NB4 (cell line): ENCODE data around the gene POLDIP2.

ENCODE experiments used
- POLR2A ChIP-seq: IDR thresholded peaks from 2 replicates; pipeline ENCODE4 v1.6.1; 2011; ENCODE audit warnings: mild to moderate bottlenecking; ENCODE audit not compliant: insufficient read length; ENCODE audit errors: extremely low read depth
- TF ChIP-seq, protein P1 (sequence below): IDR thresholded peaks from one replicate; pipeline ENCODE4 v1.5.1; 2012; ENCODE audit warnings: low read depth, low read length

DNA sequence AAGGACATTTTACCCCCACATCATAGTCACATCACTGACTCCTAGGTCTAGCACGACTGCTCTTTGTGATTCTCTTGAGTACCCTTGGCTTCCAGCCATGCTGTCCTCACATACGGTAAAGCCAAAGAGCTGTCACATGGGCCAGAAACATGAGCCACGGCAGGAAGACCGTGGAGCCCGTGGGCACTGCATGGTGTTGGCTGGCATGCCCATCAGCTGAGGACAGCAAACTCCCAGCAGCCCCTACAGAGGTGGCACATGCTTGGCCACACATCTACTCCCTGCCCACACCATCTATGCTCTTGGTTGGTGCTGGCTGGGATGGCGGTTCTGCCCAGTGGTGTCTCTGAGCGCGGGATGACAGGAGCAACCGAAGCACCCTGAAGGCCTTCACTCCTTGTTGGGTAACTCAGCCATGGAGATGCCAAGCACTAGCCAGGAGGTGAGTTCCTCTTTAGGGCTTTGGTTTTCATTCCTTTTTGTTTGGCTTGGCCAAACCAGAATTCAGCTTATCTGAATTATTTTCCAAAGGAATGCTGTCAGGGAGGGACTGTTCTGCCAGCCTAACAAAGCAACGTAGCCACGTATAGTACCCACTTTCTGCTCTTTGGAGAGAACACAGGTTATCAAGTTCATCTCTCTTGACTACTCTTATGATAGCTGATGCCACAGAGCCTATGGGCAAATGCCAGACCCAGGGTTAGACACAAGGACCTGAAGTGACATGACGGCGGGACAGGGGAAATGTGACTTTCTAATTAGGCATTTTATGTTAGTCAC is 11.7 kb downstream of the POLDIP2 start:
- TF ChIP-seq, protein P1, sequence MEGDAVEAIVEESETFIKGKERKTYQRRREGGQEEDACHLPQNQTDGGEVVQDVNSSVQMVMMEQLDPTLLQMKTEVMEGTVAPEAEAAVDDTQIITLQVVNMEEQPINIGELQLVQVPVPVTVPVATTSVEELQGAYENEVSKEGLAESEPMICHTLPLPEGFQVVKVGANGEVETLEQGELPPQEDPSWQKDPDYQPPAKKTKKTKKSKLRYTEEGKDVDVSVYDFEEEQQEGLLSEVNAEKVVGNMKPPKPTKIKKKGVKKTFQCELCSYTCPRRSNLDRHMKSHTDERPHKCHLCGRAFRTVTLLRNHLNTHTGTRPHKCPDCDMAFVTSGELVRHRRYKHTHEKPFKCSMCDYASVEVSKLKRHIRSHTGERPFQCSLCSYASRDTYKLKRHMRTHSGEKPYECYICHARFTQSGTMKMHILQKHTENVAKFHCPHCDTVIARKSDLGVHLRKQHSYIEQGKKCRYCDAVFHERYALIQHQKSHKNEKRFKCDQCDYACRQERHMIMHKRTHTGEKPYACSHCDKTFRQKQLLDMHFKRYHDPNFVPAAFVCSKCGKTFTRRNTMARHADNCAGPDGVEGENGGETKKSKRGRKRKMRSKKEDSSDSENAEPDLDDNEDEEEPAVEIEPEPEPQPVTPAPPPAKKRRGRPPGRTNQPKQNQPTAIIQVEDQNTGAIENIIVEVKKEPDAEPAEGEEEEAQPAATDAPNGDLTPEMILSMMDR: no peak
- no peak for TF ChIP-seq POLR2A
